GM18873 (cell line): ENCODE measurements around the gene PUS10.
"Not testable (repeated sequence)": the region's sequence is repeated elsewhere in the genome, so short reads cannot be mapped to it uniquely, and the experiment has no call there.

ENCODE experiments used
- ATAC-seq: cut with Tn5 transposase; IDR thresholded peaks from one replicate; pipeline ENCODE4 v1.9.1; 2021; ENCODE audit warnings: mild to moderate bottlenecking, moderate library complexity, moderate number of reproducible peaks; ENCODE audit not compliant: unreplicated experiment, low FRiP score

PUS10 gene

GRCh38 chr2:60939622-60940021 is 78.4 kb downstream of the PUS10 start:
- ATAC-seq: no peak

GRCh38 chr2:60938301-60938700 is 79.8 kb downstream of the PUS10 start:
- no peak for ATAC-seq

- ATAC-seq: no peak
Measured at GRCh38 chr2:60936757-60937156, 81.3 kb downstream of the PUS10 start.

- no peak for ATAC-seq
Measured at GRCh38 chr2:60934165-60934722, 83.8 kb downstream of the PUS10 start.

- no peak for ATAC-seq
Measured at GRCh38 chr2:60932954-60933353, 85.1 kb downstream of the PUS10 start.

- ATAC-seq: not testable (repeated sequence)
Measured at GRCh38 chr2:60932061-60932460, 86.0 kb downstream of the PUS10 start.

- ATAC-seq: no peak
Measured at GRCh38 chr2:60926741-60927552, 91.1 kb downstream of the PUS10 start.

GRCh38 chr2:60925994-60926740 is 91.9 kb downstream of the PUS10 start:
- ATAC-seq: no peak

GRCh38 chr2:60907329-60907728 is 110.7 kb downstream of the PUS10 start:
- ATAC-seq: no peak

- no peak for ATAC-seq
Measured at GRCh38 chr2:60906395-60906794, 111.7 kb downstream of the PUS10 start.

GRCh38 chr2:60905867-60906266 is 112.2 kb downstream of the PUS10 start:
- ATAC-seq: not testable (repeated sequence)

- ATAC-seq: not testable (repeated sequence)
Measured at GRCh38 chr2:60901296-60901695, 116.8 kb downstream of the PUS10 start.

GRCh38 chr2:60899892-60900249 is 118.2 kb downstream of the PUS10 start:
- ATAC-seq: no peak

- no peak for ATAC-seq
Measured at GRCh38 chr2:60899230-60899891, 118.7 kb downstream of the PUS10 start.

GRCh38 chr2:60898567-60898966 is 119.5 kb downstream of the PUS10 start:
- ATAC-seq: no peak
